B cell (primary cell): ENCODE data around the gene TPH1.

Experiments used
- EZH2 ChIP-seq: IDR thresholded peaks from 2 replicates; pipeline ENCODE4 v1.6.1; 2012; ENCODE audit warnings: borderline replicate concordance, low read depth, mild to moderate bottlenecking, moderate library complexity, low read length; ENCODE audit not compliant: insufficient read depth, poor library complexity, severe bottlenecking
- TF ChIP-seq, protein P1 (sequence below): fragments of 200-600 bp; IDR thresholded peaks from one replicate; pipeline ENCODE4 v1.8.0; 2022; ENCODE audit warnings: antibody characterized with exemption, mild to moderate bottlenecking

- no peak for TF ChIP-seq EZH2
- TF ChIP-seq, protein P1, sequence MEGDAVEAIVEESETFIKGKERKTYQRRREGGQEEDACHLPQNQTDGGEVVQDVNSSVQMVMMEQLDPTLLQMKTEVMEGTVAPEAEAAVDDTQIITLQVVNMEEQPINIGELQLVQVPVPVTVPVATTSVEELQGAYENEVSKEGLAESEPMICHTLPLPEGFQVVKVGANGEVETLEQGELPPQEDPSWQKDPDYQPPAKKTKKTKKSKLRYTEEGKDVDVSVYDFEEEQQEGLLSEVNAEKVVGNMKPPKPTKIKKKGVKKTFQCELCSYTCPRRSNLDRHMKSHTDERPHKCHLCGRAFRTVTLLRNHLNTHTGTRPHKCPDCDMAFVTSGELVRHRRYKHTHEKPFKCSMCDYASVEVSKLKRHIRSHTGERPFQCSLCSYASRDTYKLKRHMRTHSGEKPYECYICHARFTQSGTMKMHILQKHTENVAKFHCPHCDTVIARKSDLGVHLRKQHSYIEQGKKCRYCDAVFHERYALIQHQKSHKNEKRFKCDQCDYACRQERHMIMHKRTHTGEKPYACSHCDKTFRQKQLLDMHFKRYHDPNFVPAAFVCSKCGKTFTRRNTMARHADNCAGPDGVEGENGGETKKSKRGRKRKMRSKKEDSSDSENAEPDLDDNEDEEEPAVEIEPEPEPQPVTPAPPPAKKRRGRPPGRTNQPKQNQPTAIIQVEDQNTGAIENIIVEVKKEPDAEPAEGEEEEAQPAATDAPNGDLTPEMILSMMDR = no peak
Observed at GRCh38 chr11:18091731-18092130, 45.7 kb upstream of the TPH1 start.
